ENCODE data around the gene POLRMT.

POLRMT gene

GRCh38 chr19:642767-643727 is 9.7 kb upstream of the POLRMT start:
- no peak for DNase-seq (ENCODE audit: low spot score)
- H3K27ac ChIP-seq = peak overlapping the region; percentile 58; the same call in 1 of the 2 replicates
- ChIA-PET CTCF (no interaction called here), POLR2A (ENCODE audit: low non-redundant PET) (no interaction called here)
- TF ChIP-seq CTCF (conservative IDR thresholded peaks at IDR 0.05; ENCODE audit: low read depth) = no peak

- ChIA-PET POLR2A (ENCODE audit: low non-redundant PET) (no interaction called here), CTCF (interaction anchor here (0.6 kb wide), 1 partner anchor 13 kb away, joined by 3 read pairs; no protein-coding TSS in a partner anchor)
- no peak for TF ChIP-seq CTCF (conservative IDR thresholded peaks at IDR 0.05; ENCODE audit: low read depth)
- H3K27ac ChIP-seq = peak overlapping the region; percentile 57
- no peak for DNase-seq (ENCODE audit: low spot score)
These were observed 8.4 kb upstream of the POLRMT start for GRCh38 chr19:641702-642101.

- CTCF ChIA-PET = no interaction called here
- POLR2A ChIA-PET (ENCODE audit: low non-redundant PET) = no interaction called here
- no peak overlapping the region; the same call in 1 of the 2 replicates for H3K27ac ChIP-seq
- TF ChIP-seq CTCF (conservative IDR thresholded peaks at IDR 0.05; ENCODE audit: low read depth) = no peak
- DNase-seq (ENCODE audit: low spot score) = no peak
These were observed 7.4 kb upstream of the POLRMT start for GRCh38 chr19:640606-641189.

GRCh38 chr19:640161-640558 is 6.8 kb upstream of the POLRMT start:
- no peak for DNase-seq (ENCODE audit: low spot score)
- POLR2A ChIA-PET (ENCODE audit: low non-redundant PET) = no interaction called here
- CTCF ChIA-PET = no interaction called here
- no peak for TF ChIP-seq CTCF (conservative IDR thresholded peaks at IDR 0.05; ENCODE audit: low read depth)
- no peak overlapping the region; the same call in 1 of the 2 replicates for H3K27ac ChIP-seq

GRCh38 chr19:639253-640160 is 6.2 kb upstream of the POLRMT start, which contains the start of gene FGF22:
FGF22 (plus strand) TSS chr19:639879; CDS start chr19:639926, 47 bp downstream.
- H3K27ac ChIP-seq = no peak within 1 kb of the TSS; the same call in 1 of the 2 replicates
- POLR2A ChIA-PET (ENCODE audit: low non-redundant PET) = no interaction called here
- TF ChIP-seq CTCF (conservative IDR thresholded peaks at IDR 0.05; ENCODE audit: low read depth) = no peak
- CTCF ChIA-PET = no interaction called here
- peak; percentile 94 for DNase-seq (ENCODE audit: low spot score)

- POLR2A ChIA-PET (ENCODE audit: low non-redundant PET) = no interaction called here
- no peak for TF ChIP-seq CTCF (conservative IDR thresholded peaks at IDR 0.05; ENCODE audit: low read depth)
These were observed 5.5 kb upstream of the POLRMT start for GRCh38 chr19:638906-639252.

More at GRCh38 chr19:638906-639252, 5.5 kb upstream of the POLRMT start:
- DNase-seq (ENCODE audit: low spot score) = no peak
- CTCF ChIA-PET = interaction anchor here (0.6 kb wide), 1 partner anchor 17 kb away, joined by 4 read pairs; no protein-coding TSS in a partner anchor
- H3K27ac ChIP-seq = no peak overlapping the region; the same call in 1 of the 2 replicates
